ENCODE results near the gene ANKRD33B.
"Not testable (repeated sequence)": the region's sequence is repeated elsewhere in the genome, so short reads cannot be mapped to it uniquely, and the experiment has no call there.

ANKRD33B gene

GRCh38 chr5:10538103-10538788 is 25.6 kb upstream of the ANKRD33B start:
- DNase-seq: no peak

- DNase-seq: no peak
Observed at GRCh38 chr5:10538789-10539686, 24.8 kb upstream of the ANKRD33B start.

GRCh38 chr5:10539687-10539998 is 24.2 kb upstream of the ANKRD33B start:
- no peak for DNase-seq

- no peak for DNase-seq
Observed at GRCh38 chr5:10540036-10540544, 23.8 kb upstream of the ANKRD33B start.

GRCh38 chr5:10540951-10541646 is 22.8 kb upstream of the ANKRD33B start:
- DNase-seq: no peak

- no peak for DNase-seq
Observed at GRCh38 chr5:10542055-10542550, 21.8 kb upstream of the ANKRD33B start.

- no peak for DNase-seq
Observed at GRCh38 chr5:10543585-10544040, 20.3 kb upstream of the ANKRD33B start.

- no peak for DNase-seq
Observed at GRCh38 chr5:10545084-10545483, 18.8 kb upstream of the ANKRD33B start.

GRCh38 chr5:10546186-10546585 is 17.7 kb upstream of the ANKRD33B start:
- no peak for DNase-seq

GRCh38 chr5:10548418-10549122 is 15.3 kb upstream of the ANKRD33B start:
- no peak for DNase-seq

GRCh38 chr5:10549123-10549514 is 14.8 kb upstream of the ANKRD33B start:
- DNase-seq: not testable (repeated sequence)

GRCh38 chr5:10550222-10550995 is 13.5 kb upstream of the ANKRD33B start:
- no peak for DNase-seq

GRCh38 chr5:10551782-10552138 is 12.1 kb upstream of the ANKRD33B start:
- DNase-seq: no peak

- DNase-seq: no peak
Observed at GRCh38 chr5:10552183-10553143, 11.4 kb upstream of the ANKRD33B start.

- no peak for DNase-seq
Observed at GRCh38 chr5:10553476-10553875, 10.4 kb upstream of the ANKRD33B start.

- no peak for DNase-seq
Observed at GRCh38 chr5:10555277-10555684, 8.6 kb upstream of the ANKRD33B start.

GRCh38 chr5:10556289-10556807 is 7.5 kb upstream of the ANKRD33B start:
- no peak for DNase-seq

- no peak for DNase-seq
Observed at GRCh38 chr5:10556893-10557746, 6.8 kb upstream of the ANKRD33B start.

- DNase-seq: no peak
Observed at GRCh38 chr5:10559151-10559550, 4.7 kb upstream of the ANKRD33B start.
